HepG2 (cell line): ENCODE results near the gene KIF2C. TPM values are rescaled to one million over a fixed set of nuclear protein-coding genes. Genes with fewer than 3 reads are reported as not detected.
A peak's percentile ranks its signal among the peaks of the same experiment; 100 is the strongest.

Experiments used
- AHDC1 ChIP-seq: sonication (generic); formaldehyde crosslinking; IDR thresholded peaks from 2 replicates; pipeline ENCODE4 v1.5.1; 2020; ENCODE audit warnings: mild to moderate bottlenecking, missing genetic modification reagents, borderline replicate concordance
- BRD4 ChIP-seq: sonication (generic); formaldehyde crosslinking; IDR thresholded peaks from 2 replicates; pipeline ENCODE4 v1.4.0; 2020; ENCODE audit warnings: missing genetic modification reagents
- CSRNP1 ChIP-seq: sonication (generic); formaldehyde crosslinking; IDR thresholded peaks from 2 replicates; pipeline ENCODE4 v1.8.1; 2023; ENCODE audit warnings: mild to moderate bottlenecking, missing genetic modification reagents
- HMG20B ChIP-seq: conservative IDR thresholded peaks from 2 replicates; pipeline ENCODE4 v1.6.1; 2016; ENCODE audit warnings: missing genetic modification reagents, missing compliant biosample characterization
- KAT7 ChIP-seq: IDR thresholded peaks from 2 replicates; pipeline ENCODE4 v1.6.1; 2018; ENCODE audit warnings: borderline replicate concordance, missing compliant biosample characterization
- PREB ChIP-seq: sonication (generic); formaldehyde crosslinking; IDR thresholded peaks from 2 replicates; pipeline ENCODE4 v1.4.0; 2020; ENCODE audit warnings: missing genetic modification reagents
- RCOR2 ChIP-seq: IDR thresholded peaks from 2 replicates; pipeline ENCODE4 v1.6.1; 2016; ENCODE audit warnings: missing biosample characterization, missing genetic modification reagents
- RFX3 ChIP-seq: IDR thresholded peaks from 2 replicates; pipeline ENCODE4 v1.6.1; 2016; ENCODE audit warnings: missing biosample characterization, missing genetic modification reagents
- SP140L ChIP-seq: sonication (generic); formaldehyde crosslinking; IDR thresholded peaks from 2 replicates; pipeline ENCODE4 v1.4.0; 2020; ENCODE audit warnings: missing genetic modification reagents, borderline replicate concordance
- TCF7L2 ChIP-seq: IDR thresholded peaks from 2 replicates; pipeline ENCODE4 v1.6.1; 2011; ENCODE audit warnings: mild to moderate bottlenecking, low read depth, low read length, moderate library complexity
- TRIM22 ChIP-seq: fragments of 450-650 bp; IDR thresholded peaks from 2 replicates; pipeline ENCODE4 v1.6.1; 2017
- ZBTB38 ChIP-seq: sonication (generic); formaldehyde crosslinking; IDR thresholded peaks from 2 replicates; pipeline ENCODE4 v1.5.1; 2020; ENCODE audit warnings: mild to moderate bottlenecking, missing genetic modification reagents
- ZNF225 ChIP-seq: sonication (generic); formaldehyde crosslinking; IDR thresholded peaks from 2 replicates; pipeline ENCODE4 v1.4.0; 2020; ENCODE audit warnings: mild to moderate bottlenecking, missing genetic modification reagents
- ZNF280B ChIP-seq: sonication (generic); formaldehyde crosslinking; IDR thresholded peaks from 2 replicates; pipeline ENCODE4 v1.5.0; 2020; ENCODE audit warnings: missing genetic modification reagents, mild to moderate bottlenecking, borderline replicate concordance
- ZNF607 ChIP-seq: sonication (generic); formaldehyde crosslinking; IDR thresholded peaks from 2 replicates; pipeline ENCODE4 v1.5.1; 2020; ENCODE audit warnings: missing genetic modification reagents, mild to moderate bottlenecking, borderline replicate concordance
- ZNF704 ChIP-seq: sonication (generic); formaldehyde crosslinking; IDR thresholded peaks from 2 replicates; pipeline ENCODE4 v1.8.1; 2023; ENCODE audit warnings: mild to moderate bottlenecking, inconsistent platforms, moderate library complexity, missing genetic modification reagents, borderline replicate concordance
- polyA plus RNA-seq, 8 experiments: library from polyadenylated mRNA; depleted of rRNA in 3 of 8; stranded (reverse) in 7 of 8; unstranded in 1 of 8; fragments of >200 nt; fragmentation: Illumina TruSeq in 4 of 8; extraction: Trizol in 4 of 8; gene quantifications; 2 replicates each; pipeline versions ENCODE4 v1.2.1 to v1.2.3, GENCODE V29; 2011 to 2016; ENCODE audit warnings: low read depth in 4 of 8, missing spikeins in 1 of 8, mixed read lengths in 1 of 8; ENCODE audit not compliant: insufficient read depth in 1 of 8
- total RNA-seq, 5 experiments: library from RNA; depleted of rRNA; stranded (reverse); fragments of >200 nt; fragmentation: Illumina TruSeq; extraction: Trizol; gene quantifications; 2 replicates each; pipeline ENCODE4 v1.2.3, GENCODE V29; 2016; ENCODE audit warnings: low read depth in 1 of 5

KIF2C gene
- total and polyA plus RNA-seq, 2 of the 13 experiments (the other 11 are each of a cell fraction or from before 2014, with no cell fraction given): 29.7 to 53.7 TPM

- TF ChIP-seq TRIM22 (no peak), ZNF225 (no peak), ZNF607 (CRISPR knock-in tag) (no peak), AHDC1 (no peak; the same call in 1 of the 2 replicates), RFX3 (CRISPR knock-in tag) (no peak), HMG20B (CRISPR knock-in tag) (no peak), CSRNP1 (no peak; the same call in 1 of the 2 replicates), TCF7L2 (no peak), ZNF704 (CRISPR knock-in tag) (no peak), ZBTB38 (no peak), KAT7 (CRISPR knock-in tag) (0 out of 2 replicates have a peak, but pooled peaks have one; percentile 28), ZNF280B (CRISPR knock-in tag) (no peak), BRD4 (CRISPR knock-in tag) (no peak), PREB (CRISPR knock-in tag) (no peak), RCOR2 (CRISPR knock-in tag) (peak; percentile 22; the same call in 1 of the 2 replicates), SP140L (peak; percentile 66; the same call in 1 of the 2 replicates)
These were observed 8.7 kb upstream of the KIF2C start, which contains the start of gene RNU5D-1 (continued) for GRCh38 chr1:44730741-44731512.
